Erythroblast (primary cell): ENCODE data around the gene MEGF11.

Experiments used
- GATA1 ChIP-seq: IDR thresholded peaks from 2 replicates; pipeline ENCODE4 v1.6.1; 2011; ENCODE audit warnings: low read depth, mild to moderate bottlenecking, control low read depth, low read length, moderate library complexity
- POLR2A ChIP-seq: IDR thresholded peaks from 2 replicates; pipeline ENCODE4 v1.6.1; 2011; ENCODE audit warnings: mild to moderate bottlenecking, low read length

DNA sequence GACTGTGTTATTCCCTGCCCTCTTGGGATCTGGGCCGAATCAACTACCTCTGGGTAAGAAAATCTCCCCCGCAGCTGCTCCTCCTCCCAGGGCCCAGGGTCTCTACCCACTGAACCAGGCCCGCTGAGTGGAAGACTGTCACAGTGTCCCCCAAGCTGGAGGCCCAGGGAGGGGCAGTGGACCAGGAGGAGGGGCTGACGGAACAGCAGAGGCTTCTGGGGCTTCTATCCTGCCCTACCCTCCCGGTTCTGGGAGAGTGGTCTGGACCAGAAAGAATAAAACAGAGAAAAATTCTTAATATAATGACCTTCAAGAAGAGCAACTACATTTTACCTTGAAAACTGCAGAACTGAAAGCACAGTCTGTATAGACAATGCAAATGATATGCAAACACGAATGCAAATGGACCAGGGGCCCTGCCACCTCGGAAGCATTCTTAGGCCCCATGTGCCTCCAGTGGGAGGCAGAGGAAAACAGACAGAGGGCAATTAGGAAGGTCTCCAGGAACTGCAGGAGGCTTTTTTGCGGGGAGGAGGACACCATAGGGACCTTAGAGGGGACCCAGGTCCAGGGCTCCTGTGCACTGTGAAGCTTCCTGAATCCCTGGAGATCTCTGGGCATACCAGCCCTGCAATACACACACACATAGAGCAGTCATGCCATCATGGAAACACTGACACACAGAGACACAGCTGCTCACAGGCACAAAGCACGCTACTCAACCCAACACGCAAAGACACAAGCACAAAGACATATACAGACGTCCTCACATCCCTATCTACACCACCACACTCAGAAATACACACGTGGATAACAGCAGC is 12.3 kb downstream of the MEGF11 start:
- TF ChIP-seq POLR2A (no peak), GATA1 (no peak)
